GM12878 (cell line): ENCODE results near the gene ARMC6. TPM values are rescaled to one million over a fixed set of nuclear protein-coding genes. Genes with fewer than 3 reads are reported as not detected.

ENCODE experiments used
- ATAC-seq: fragments of 200-7000 bp; cut with Tn5 transposase; 3 replicates; pipeline ENCODE4 v1.9.1; 2020; ENCODE audit warnings: mild to moderate bottlenecking, moderate library complexity
- BruUV-seq: library from RNA; stranded (reverse); fragments of 400-500 nt; replicated peaks from 2 replicates; lab custom pipeline; 2021; lab: Mats Ljungman, UMichigan
- CTCF ChIA-PET: fragments of 300-600 bp; sonication (Branson Sonifier 250); formaldehyde crosslinking; extraction: SDS; loops from one replicate; lab custom pipeline; 2021; ENCODE audit warnings: inconsistent platforms; lab: Yijun Ruan, JAX
- POLR2A ChIA-PET: fragments of 350-600 bp; formaldehyde crosslinking; extraction: SDS; loops from one replicate; lab custom pipeline; 2021; ENCODE audit warnings: inconsistent platforms; lab: Charles Lee
- RAD21 ChIA-PET: fragments of 300-600 bp; sonication (Branson Sonifier 250); formaldehyde crosslinking; loops from one replicate; lab custom pipeline; 2023; ENCODE audit warnings: antibody characterized with exemption; ENCODE audit not compliant: unreplicated experiment; lab: Charles Lee
- SMC1A ChIA-PET: fragments of 300-600 bp; sonication (Branson Sonifier 250); formaldehyde crosslinking; loops from one replicate; lab custom pipeline; 2023; ENCODE audit not compliant: unreplicated experiment, uncharacterized antibody; lab: Charles Lee
- DNase-seq: peaks from one replicate; pipeline ENCODE4 v3.0.0-alpha.2; 2011; ENCODE audit warnings: low read depth, low spot score
- FAIRE-seq: peaks from 3 replicates; lab custom pipeline; 2011; peaks lifted over from hg19 to GRCh38; lab: Jason Lieb, UNC
- H2AFZ ChIP-seq: 2 replicates; pipeline ENCODE4 v1.6.0; 2011; ENCODE audit warnings: low read depth, low read length, control low read depth; ENCODE audit not compliant: control insufficient read depth
- H3K27ac ChIP-seq: 2 replicates; pipeline ENCODE4 v1.5.1; 2011; ENCODE audit warnings: control low read depth; ENCODE audit not compliant: control insufficient read depth, insufficient read depth
- H3K27me3 ChIP-seq, 2 experiments: replicated peaks in 1 of 2; 2 replicates each; pipeline versions ENCODE4 v1.6.0 to v1.6.1; 2011; ENCODE audit warnings: low read length in 1 of 2; ENCODE audit not compliant: control insufficient read depth in 2 of 2, insufficient read depth in 2 of 2
- H3K36me3 ChIP-seq, 2 experiments: 2 replicates each; pipeline ENCODE4 v1.5.1; 2011; ENCODE audit warnings: low read length in 1 of 2; ENCODE audit not compliant: control insufficient read depth in 2 of 2, insufficient read depth in 2 of 2
- H3K4me1 ChIP-seq: 2 replicates; pipeline ENCODE4 v1.6.1; 2011; ENCODE audit warnings: mild to moderate bottlenecking, low read length, moderate library complexity, mixed read lengths; ENCODE audit not compliant: control insufficient read depth, insufficient read depth
- H3K4me2 ChIP-seq: 2 replicates; pipeline ENCODE4 v1.6.0; 2011; ENCODE audit warnings: control low read depth; ENCODE audit not compliant: control insufficient read depth, insufficient read depth
- H3K4me3 ChIP-seq: fragments of 200-600 bp; sonication (generic); 2 replicates; pipeline ENCODE4 v1.5.1; 2016
- H3K79me2 ChIP-seq: 2 replicates; pipeline ENCODE4 v1.6.0; 2011; ENCODE audit warnings: low read length; ENCODE audit not compliant: control insufficient read depth, insufficient read depth
- H3K9ac ChIP-seq: 2 replicates; pipeline ENCODE4 v1.8.0; 2011; ENCODE audit warnings: low read length, control low read depth, mixed read lengths; ENCODE audit not compliant: control insufficient read depth, insufficient read depth
- H3K9me3 ChIP-seq: replicated peaks from 3 replicates; pipeline ENCODE4 v1.5.1; 2011; ENCODE audit warnings: mild to moderate bottlenecking, low read length; ENCODE audit not compliant: control insufficient read depth, insufficient read depth
- H4K20me1 ChIP-seq: 2 replicates; pipeline ENCODE4 v1.6.0; 2011; ENCODE audit not compliant: control insufficient read depth, insufficient read depth
- BMI1 ChIP-seq: fragments of 450-650 bp; IDR thresholded peaks from 2 replicates; pipeline ENCODE4 v1.6.1; 2016; ENCODE audit warnings: mild to moderate bottlenecking, moderate library complexity, borderline replicate concordance
- E2F8 ChIP-seq: fragments of 450-650 bp; IDR thresholded peaks from 2 replicates; pipeline ENCODE4 v1.6.1; 2018; ENCODE audit warnings: mild to moderate bottlenecking, low read depth, moderate library complexity; ENCODE audit not compliant: partially characterized antibody
- FOS ChIP-seq: IDR thresholded peaks from 3 replicates; pipeline ENCODE4 v1.6.1; 2011; ENCODE audit warnings: borderline replicate concordance; ENCODE audit not compliant: insufficient read length; ENCODE audit errors: extremely low read depth
- JUND ChIP-seq: IDR thresholded peaks from 2 replicates; pipeline ENCODE4 v1.6.1; 2012; ENCODE audit warnings: low read depth, mild to moderate bottlenecking, low read length, improper control_type of control experiment, moderate library complexity
- KDM1A ChIP-seq: fragments of 200-600 bp; sonication (generic); IDR thresholded peaks from 2 replicates; pipeline ENCODE4 v1.6.1; 2016; ENCODE audit warnings: borderline replicate concordance
- MXI1 ChIP-seq: fragments of 150-350 bp; IDR thresholded peaks from 2 replicates; pipeline ENCODE4 v1.6.1; 2011; ENCODE audit warnings: low read depth, mild to moderate bottlenecking, inconsistent platforms, low read length, improper control_type of control experiment
- PAX5 ChIP-seq: IDR thresholded peaks from 2 replicates; pipeline ENCODE4 v1.6.1; 2011; ENCODE audit warnings: low read depth, low read length, borderline replicate concordance
- PAX8 ChIP-seq: fragments of 450-650 bp; IDR thresholded peaks from 2 replicates; pipeline ENCODE4 v1.6.1; 2017; ENCODE audit warnings: mild to moderate bottlenecking, moderate library complexity
- POLR2A ChIP-seq: IDR thresholded peaks from 2 replicates; pipeline ENCODE4 v1.6.1; 2011; ENCODE audit warnings: low read depth, mild to moderate bottlenecking, low read length
- POLR2AphosphoS5 ChIP-seq: IDR thresholded peaks from 2 replicates; pipeline ENCODE4 v1.6.1; 2011; ENCODE audit warnings: mild to moderate bottlenecking, low read length, inconsistent platforms
- RBBP5 ChIP-seq: fragments of 200-600 bp; sonication (generic); conservative IDR thresholded peaks from 2 replicates; pipeline ENCODE4 v1.6.1; 2016
- RELA ChIP-seq: fragments of 450-650 bp; IDR thresholded peaks from 2 replicates; pipeline ENCODE4 v1.8.0; 2014; ENCODE audit warnings: borderline replicate concordance; ENCODE audit not compliant: partially characterized antibody
- SIX5 ChIP-seq: IDR thresholded peaks from 2 replicates; pipeline ENCODE4 v1.6.1; 2011; ENCODE audit warnings: mild to moderate bottlenecking, low read depth, low read length, moderate library complexity; ENCODE audit not compliant: severe bottlenecking
- STAT3 ChIP-seq: IDR thresholded peaks from 2 replicates; pipeline ENCODE4 v1.6.1; 2011; ENCODE audit warnings: low read depth, low read length, improper control_type of control experiment
- TCF12 ChIP-seq: IDR thresholded peaks from 2 replicates; pipeline ENCODE4 v1.6.1; 2011; ENCODE audit warnings: low read depth, mild to moderate bottlenecking, low read length
- TCF7 ChIP-seq: IDR thresholded peaks from 2 replicates; pipeline ENCODE4 v1.6.1; 2014; ENCODE audit warnings: antibody characterized with exemption, borderline replicate concordance
- WGBS: methylation state at CpG from one replicate; pipeline ENCODE4 v1.1.6; 2016; ENCODE audit warnings: low lambda C conversion rate; ENCODE audit not compliant: insufficient replicate concordance, insufficient coverage; ENCODE audit errors: missing lambda C conversion rate; 5-methylcytosine and 5-hydroxymethylcytosine counted together
- in situ Hi-C: fragments of 300-500 bp; cut with MboI; formaldehyde crosslinking; loops from 9 replicates; pipeline ENCODE4 v1.14.3; 2018; ENCODE audit warnings: mixed read lengths
- intact Hi-C: fragments of 100-400 bp; cut with micrococcal nuclease; formaldehyde crosslinking; loops from one replicate; pipeline ENCODE4 v1.14.2; 2022; ENCODE audit not compliant: unreplicated experiment
- polyA plus RNA-seq, 11 experiments: library from polyadenylated mRNA; depleted of rRNA in 4 of 11; unstranded in 6 of 11; stranded (reverse) in 5 of 11; fragments of >200 nt; fragmentation: Nextera tagmentation in 4 of 11; fragmentation: Illumina TruSeq in 1 of 11; extraction: Ambion mirVana in 4 of 11; extraction: Trizol in 1 of 11; gene quantifications; 1 replicate in 1 of 11; 2 replicates in 10 of 11; pipeline versions ENCODE4 v1.2.1 to v1.2.3, GENCODE V29; 2011 to 2016; ENCODE audit warnings: inconsistent platforms in 2 of 11, missing spikeins in 2 of 11, low read depth in 1 of 11
- total RNA-seq, 4 experiments: library from RNA; depleted of rRNA in 3 of 4; stranded (reverse); fragments of >200 nt in 3 of 4; fragmentation: Illumina TruSeq in 1 of 4; extraction: Trizol in 1 of 4; gene quantifications; 2 replicates each; pipeline versions ENCODE4 v1.2.1 to v1.2.3, GENCODE V29; 2013 to 2021
- TF ChIP-seq, protein P1 (sequence below): IDR thresholded peaks from 2 replicates; pipeline ENCODE4 v1.6.1; 2011; ENCODE audit warnings: borderline replicate concordance, low read depth, mild to moderate bottlenecking, moderate library complexity, low read length; ENCODE audit not compliant: insufficient read depth, poor library complexity, severe bottlenecking
- TF ChIP-seq, protein P2 (sequence below): fragments of 150-350 bp; IDR thresholded peaks from 2 replicates; pipeline ENCODE4 v1.6.1; 2014; ENCODE audit warnings: mild to moderate bottlenecking, low read depth, low read length

ARMC6 gene
- total and polyA plus RNA-seq, 10 of the 15 experiments (the other 5 are each of a cell fraction or from before 2014, with no cell fraction given): 1.1 to 64.4 (median 41.6) TPM

GRCh38 chr19:19022380-19022961, 10.9 kb upstream of the ARMC6 start:
- BruUV-seq: no TSS peak
- Histone ChIP-seq H3K79me2 (peaks cover 20% of the 10 kb centered on the region), H4K20me1 (no peaks in the 10 kb centered on the region), H3K27me3 (no peaks in the 10 kb centered on the region), H3K27ac (no peak overlapping the region), H3K4me2 (no peak overlapping the region), H3K9ac (no peak overlapping the region), H3K9me3 (no peaks in the 10 kb centered on the region), H2AFZ (no peak overlapping the region), H3K4me3 (no peak overlapping the region), H3K36me3 (peaks cover 17 to 39% of the 10 kb centered on the region in 2 experiments), H3K4me1 (no peaks in the 10 kb centered on the region)
- CTCF ChIA-PET: interaction anchor here (0.5 to 1.0 kb wide), 2 partner anchors 22 to 261 kb away, joined by 3 to 4 read pairs; no protein-coding TSS in a partner anchor
- ATAC-seq (no peak; the same call in 2 of the 3 replicates), FAIRE-seq (no peak), DNase-seq (no peak)
- SMC1A ChIA-PET: no interaction called here
- RAD21 ChIA-PET: no interaction called here
- intact Hi-C loops (no loop called here), in situ Hi-C loops (no loop called here)
- POLR2A ChIA-PET: interaction anchor here (0.6 to 0.9 kb wide), 2 partner anchors 19 to 152 kb away, joined by 3 to 4 read pairs; no protein-coding TSS in a partner anchor
- no peak for TF ChIP-seq BMI1
- TF ChIP-seq TCF12: no peak
- no peak for TF ChIP-seq STAT3
- no peak for TF ChIP-seq E2F8
- TF ChIP-seq TCF7: no peak
- no peak for TF ChIP-seq POLR2A
- no peak for TF ChIP-seq MXI1
- TF ChIP-seq, protein P1, sequence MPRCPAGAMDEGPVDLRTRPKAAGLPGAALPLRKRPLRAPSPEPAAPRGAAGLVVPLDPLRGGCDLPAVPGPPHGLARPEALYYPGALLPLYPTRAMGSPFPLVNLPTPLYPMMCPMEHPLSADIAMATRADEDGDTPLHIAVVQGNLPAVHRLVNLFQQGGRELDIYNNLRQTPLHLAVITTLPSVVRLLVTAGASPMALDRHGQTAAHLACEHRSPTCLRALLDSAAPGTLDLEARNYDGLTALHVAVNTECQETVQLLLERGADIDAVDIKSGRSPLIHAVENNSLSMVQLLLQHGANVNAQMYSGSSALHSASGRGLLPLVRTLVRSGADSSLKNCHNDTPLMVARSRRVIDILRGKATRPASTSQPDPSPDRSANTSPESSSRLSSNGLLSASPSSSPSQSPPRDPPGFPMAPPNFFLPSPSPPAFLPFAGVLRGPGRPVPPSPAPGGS: no peak
- no peak for TF ChIP-seq RBBP5
- TF ChIP-seq PAX8: no peak
- TF ChIP-seq RELA: no peak
- TF ChIP-seq KDM1A: no peak
- TF ChIP-seq POLR2AphosphoS5: no peak
- TF ChIP-seq PAX5: no peak
- TF ChIP-seq, protein P2, sequence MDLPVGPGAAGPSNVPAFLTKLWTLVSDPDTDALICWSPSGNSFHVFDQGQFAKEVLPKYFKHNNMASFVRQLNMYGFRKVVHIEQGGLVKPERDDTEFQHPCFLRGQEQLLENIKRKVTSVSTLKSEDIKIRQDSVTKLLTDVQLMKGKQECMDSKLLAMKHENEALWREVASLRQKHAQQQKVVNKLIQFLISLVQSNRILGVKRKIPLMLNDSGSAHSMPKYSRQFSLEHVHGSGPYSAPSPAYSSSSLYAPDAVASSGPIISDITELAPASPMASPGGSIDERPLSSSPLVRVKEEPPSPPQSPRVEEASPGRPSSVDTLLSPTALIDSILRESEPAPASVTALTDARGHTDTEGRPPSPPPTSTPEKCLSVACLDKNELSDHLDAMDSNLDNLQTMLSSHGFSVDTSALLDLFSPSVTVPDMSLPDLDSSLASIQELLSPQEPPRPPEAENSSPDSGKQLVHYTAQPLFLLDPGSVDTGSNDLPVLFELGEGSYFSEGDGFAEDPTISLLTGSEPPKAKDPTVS: no peak
- no peak for TF ChIP-seq JUND
- no peak for TF ChIP-seq FOS
- TF ChIP-seq SIX5: no peak
- 91% methylated on average over 4 of the region's 4 CpGs for WGBS
